Testis (tissue), 3 donors: ENCODE results near the gene SLCO3A1. TPM values are rescaled to one million over a fixed set of nuclear protein-coding genes. Genes with fewer than 3 reads are reported as not detected.

Experiments
- DNase-seq: peaks from one replicate; pipeline ENCODE4 v3.0.0-alpha.2; 2019
- H3K27ac ChIP-seq, 2 donors: fragments of 200-600 bp; sonication (generic); one replicate each; pipeline ENCODE4 v1.5.1; 2019
- H3K27me3 ChIP-seq: fragments of 200-600 bp; sonication (generic); one replicate; pipeline ENCODE4 v1.5.1; 2019
- H3K36me3 ChIP-seq: fragments of 200-600 bp; sonication (generic); one replicate; pipeline ENCODE4 v1.5.1; 2017; ENCODE audit warnings: low read depth; ENCODE audit errors: missing control alignments
- H3K4me1 ChIP-seq: fragments of 200-600 bp; sonication (generic); one replicate; pipeline ENCODE4 v1.5.1; 2019
- H3K4me3 ChIP-seq, 2 donors: fragments of 200-600 bp; sonication (generic); one replicate each; pipeline ENCODE4 v1.5.1; 2017 to 2019
- H3K9me3 ChIP-seq: fragments of 200-600 bp; sonication (generic); one replicate; pipeline ENCODE4 v1.5.1; 2017
- CTCF ChIP-seq, 3 experiments: fragments of 450-650 bp in 2 of 3; fragments of 200-600 bp in 1 of 3; sonication (generic) in 1 of 3; IDR thresholded peaks; one replicate each; pipeline ENCODE4 v1.5.1; 2016 to 2019; ENCODE audit warnings: antibody characterized with exemption in 3 of 3, mild to moderate bottlenecking in 2 of 3, moderate library complexity in 1 of 3
- POLR2A ChIP-seq: fragments of 450-650 bp; IDR thresholded peaks from one replicate; pipeline ENCODE4 v1.6.1; 2017; ENCODE audit warnings: antibody characterized with exemption, mild to moderate bottlenecking, moderate library complexity
- WGBS, 2 donors: methylation state at CpG; one replicate each; pipeline ENCODE4 v1.1.5; 2018; 5-methylcytosine and 5-hydroxymethylcytosine counted together
- intact Hi-C: fragments of 100-400 bp; cut with DNase I; formaldehyde crosslinking; loops from one replicate; pipeline ENCODE4 v1.15.1; 2023; ENCODE audit warnings: low total_unique reads
- polyA plus RNA-seq: library from polyadenylated mRNA; stranded (reverse); fragments of 350-450 nt; fragmentation: Illumina TruSeq; extraction: RNeasy Lipid Tissue Mini Kit (QIAGEN cat#74804); gene quantifications from one replicate; pipeline ENCODE4 v1.2.3, GENCODE V29; 2014; ENCODE audit warnings: low read depth, low replicate concordance; ENCODE audit not compliant: insufficient read depth
- total RNA-seq, 2 donors: library from RNA; depleted of rRNA; stranded (reverse); fragments of >200 nt; gene quantifications; one replicate each; pipeline ENCODE4 v1.2.3, GENCODE V29; 2016

Gene SLCO3A1
- total and polyA plus RNA-seq, 3 donors from 2014 or later = 76.3 to 144 (median 77.2) TPM

GRCh38 chr15:92021792-92022191 is 168.3 kb downstream of the SLCO3A1 start:
- 57 to 71% methylated on average over 5 of the region's 5 CpGs for WGBS, 2 donors
- Histone ChIP-seq H3K4me1 (no peaks in the 10 kb centered on the region), H3K27ac (no peak overlapping the region), H3K27me3 (no peaks in the 10 kb centered on the region), H3K9me3 (no peaks in the 10 kb centered on the region), H3K4me3 (no peak overlapping the region), H3K36me3 (no peaks in the 10 kb centered on the region)
- intact Hi-C loops = no loop called here
- no peak for TF ChIP-seq CTCF (IDR thresholded peaks at IDR 0.05)
- no peak for TF ChIP-seq POLR2A
- DNase-seq = no peak

DNA sequence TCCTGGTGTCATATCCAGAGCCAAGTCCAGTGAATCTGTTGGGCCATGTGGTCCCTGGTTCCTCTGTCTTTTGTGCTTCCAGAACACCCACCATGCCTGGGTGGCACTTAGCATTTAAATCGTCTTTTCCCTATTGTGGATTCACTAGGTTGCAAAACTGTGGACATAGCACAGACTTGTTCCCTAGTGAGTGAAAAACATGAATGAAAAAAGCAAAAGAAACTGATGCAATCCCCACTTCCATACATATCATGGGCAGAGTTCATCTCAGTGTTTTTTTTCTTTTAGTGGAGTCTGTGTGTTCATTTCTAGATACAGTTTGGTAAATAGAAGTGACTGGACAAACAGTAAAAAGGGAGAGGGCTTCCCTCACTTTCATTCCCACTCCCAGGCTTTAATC is 170.5 kb downstream of the SLCO3A1 start:
- H3K9me3 ChIP-seq = no peaks in the 10 kb centered on the region
- peaks cover 15% of the 10 kb centered on the region for H3K4me1 ChIP-seq
- H3K27me3 ChIP-seq = no peaks in the 10 kb centered on the region
- H3K27ac ChIP-seq = no peak overlapping the region
- H3K36me3 ChIP-seq = no peaks in the 10 kb centered on the region
- TF ChIP-seq CTCF (IDR thresholded peaks at IDR 0.05) (no peak), POLR2A (no peak)
- no peak for DNase-seq
- no peak overlapping the region for H3K4me3 ChIP-seq
- 89 to 100% methylated on average over 1 of the region's 1 CpG for whole genome bisulfite sequencing, 2 donors
- intact Hi-C loops = no loop called here

- Histone ChIP-seq H3K4me3 (no peak overlapping the region), H3K36me3 (no peaks in the 10 kb centered on the region), H3K9me3 (no peaks in the 10 kb centered on the region), H3K4me1 (peaks cover 33% of the 10 kb centered on the region), H3K27ac (no peak overlapping the region), H3K27me3 (no peaks in the 10 kb centered on the region)
- no peak for DNase-seq
- WGBS, 2 donors = 80 to 86% methylated on average over 10 of the region's 10 CpGs
- no peak for TF ChIP-seq CTCF (IDR thresholded peaks at IDR 0.05)
- no peak for TF ChIP-seq POLR2A
- intact Hi-C loops = no loop called here
These were observed 172.3 kb downstream of the SLCO3A1 start for GRCh38 chr15:92025706-92026270.

GRCh38 chr15:92028389-92028724 is 174.8 kb downstream of the SLCO3A1 start:
- H3K27ac ChIP-seq = peak overlapping the region in 1 of 2 donors; percentile 85
- WGBS, 2 donors = 48 to 49% methylated on average over 4 of the region's 4 CpGs

DNA sequence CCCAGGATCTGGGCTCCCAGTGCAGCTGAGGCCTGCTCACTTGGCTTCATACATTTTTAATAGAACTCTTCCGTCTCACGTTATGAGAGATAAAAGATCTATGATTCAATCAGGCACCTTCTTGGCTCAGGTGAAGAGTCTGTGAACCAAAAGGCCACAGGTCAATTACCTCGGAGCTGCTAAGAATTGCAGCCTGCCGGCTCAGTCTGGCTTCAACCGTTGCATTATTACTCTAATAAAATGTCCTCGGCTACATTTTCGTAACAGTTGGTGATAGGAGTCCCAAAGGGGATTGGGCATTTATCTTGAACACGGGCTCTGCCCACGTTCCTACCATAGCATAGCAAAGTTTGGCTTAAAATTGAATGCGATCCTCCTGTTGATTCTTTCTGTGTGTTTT is 176.3 kb downstream of the SLCO3A1 start:
- H3K27ac ChIP-seq = peak overlapping the region; percentile 78 to 85
- peaks cover 58% of the 10 kb centered on the region for H3K4me1 ChIP-seq
- no peaks in the 10 kb centered on the region for H3K9me3 ChIP-seq
- no peaks in the 10 kb centered on the region for H3K36me3 ChIP-seq
- TF ChIP-seq CTCF (IDR thresholded peaks at IDR 0.05) (no peak), POLR2A (no peak)
- H3K4me3 ChIP-seq = no peak overlapping the region
- 45 to 50% methylated on average over 10 of the region's 10 CpGs for WGBS, 2 donors
- intact Hi-C loops = no loop called here
- H3K27me3 ChIP-seq = no peaks in the 10 kb centered on the region
- peak; percentile 84 for DNase-seq

More at GRCh38 chr15:92028389-92028724, 174.8 kb downstream of the SLCO3A1 start:
- H3K27me3 ChIP-seq = no peaks in the 10 kb centered on the region
- peaks cover 44% of the 10 kb centered on the region for H3K4me1 ChIP-seq
- intact Hi-C loops = no loop called here
- no peak for TF ChIP-seq POLR2A
- H3K4me3 ChIP-seq = no peak overlapping the region
- H3K36me3 ChIP-seq = no peaks in the 10 kb centered on the region
- H3K9me3 ChIP-seq = no peaks in the 10 kb centered on the region
- no peak for DNase-seq
